ENCODE data around the gene DNAJC4. TPM values are rescaled to one million over a fixed set of nuclear protein-coding genes. Genes with fewer than 3 reads are reported as not detected.

The DNAJC4 gene
- total and polyA plus RNA-seq, 2 donors, result 10.7 to 57.6 TPM

- DNase-seq (ENCODE audit: extremely low spot score), result no peak
- 84% methylated on average over 15 of the region's 15 CpGs for WGBS
- Histone ChIP-seq H3K4me1 (ENCODE audit: insufficient read depth) (no peaks in the 10 kb centered on the region), H3K4me3 (ENCODE audit: low read depth, low read length) (no peak overlapping the region), H3K36me3 (ENCODE audit: insufficient read depth) (peaks cover 3% of the 10 kb centered on the region), H3K27ac (ENCODE audit: low read depth) (no peak overlapping the region)
Measured at GRCh38 chr11:64256300-64256699, 26.0 kb downstream of the DNAJC4 start.

- 92% methylated on average over 24 of the region's 24 CpGs for WGBS
- Histone ChIP-seq H3K36me3 (ENCODE audit: insufficient read depth) (peaks cover 7% of the 10 kb centered on the region), H3K4me1 (ENCODE audit: insufficient read depth) (no peaks in the 10 kb centered on the region)
Measured at GRCh38 chr11:64258356-64258755, 28.0 kb downstream of the DNAJC4 start.

GRCh38 chr11:64258946-64259532, 28.7 kb downstream of the DNAJC4 start:
- Histone ChIP-seq H3K4me3 (ENCODE audit: low read depth, low read length) (no peak overlapping the region), H3K36me3 (ENCODE audit: insufficient read depth) (peaks cover 7% of the 10 kb centered on the region)
- 92% methylated on average over 32 of the region's 32 CpGs for WGBS

More at GRCh38 chr11:64258356-64258755, 28.0 kb downstream of the DNAJC4 start:
- H3K27ac ChIP-seq (ENCODE audit: low read depth), result no peak overlapping the region
- no peak overlapping the region for H3K4me3 ChIP-seq (ENCODE audit: low read depth, low read length)
- DNase-seq (ENCODE audit: extremely low spot score), result no peak

GRCh38 chr11:64259533-64260067, 29.3 kb downstream of the DNAJC4 start:
- Histone ChIP-seq H3K27ac (ENCODE audit: low read depth) (no peak overlapping the region), H3K4me1 (ENCODE audit: insufficient read depth) (no peaks in the 10 kb centered on the region), H3K36me3 (ENCODE audit: insufficient read depth) (peaks cover 7% of the 10 kb centered on the region), H3K4me3 (ENCODE audit: low read depth, low read length) (no peak overlapping the region)
- 86% methylated on average over 4 of the region's 4 CpGs for WGBS
- no peak for DNase-seq (ENCODE audit: extremely low spot score)

More at GRCh38 chr11:64258946-64259532, 28.7 kb downstream of the DNAJC4 start:
- no peak for DNase-seq (ENCODE audit: extremely low spot score)
- H3K27ac ChIP-seq (ENCODE audit: low read depth), result no peak overlapping the region
- no peaks in the 10 kb centered on the region for H3K4me1 ChIP-seq (ENCODE audit: insufficient read depth)

GRCh38 chr11:64260147-64260708, 29.9 kb downstream of the DNAJC4 start:
- WGBS, result 96% methylated on average over 6 of the region's 6 CpGs
- Histone ChIP-seq H3K4me3 (ENCODE audit: low read depth, low read length) (no peak overlapping the region), H3K27ac (ENCODE audit: low read depth) (no peak overlapping the region), H3K36me3 (ENCODE audit: insufficient read depth) (peaks cover 7% of the 10 kb centered on the region), H3K4me1 (ENCODE audit: insufficient read depth) (no peaks in the 10 kb centered on the region)
- DNase-seq (ENCODE audit: extremely low spot score), result no peak

GRCh38 chr11:64261556-64262080, 31.3 kb downstream of the DNAJC4 start:
- H3K27ac ChIP-seq (ENCODE audit: low read depth), result no peak overlapping the region
- H3K4me1 ChIP-seq (ENCODE audit: insufficient read depth), result no peaks in the 10 kb centered on the region
- no peak overlapping the region for H3K4me3 ChIP-seq (ENCODE audit: low read depth, low read length)
- no peak for DNase-seq (ENCODE audit: extremely low spot score)
- H3K36me3 ChIP-seq (ENCODE audit: insufficient read depth), result peaks cover 7% of the 10 kb centered on the region
- 92% methylated on average over 18 of the region's 18 CpGs for WGBS

GRCh38 chr11:64262271-64263002, 32.1 kb downstream of the DNAJC4 start:
- DNase-seq (ENCODE audit: extremely low spot score), result no peak
- 93% methylated on average over 42 of the region's 42 CpGs for WGBS
- Histone ChIP-seq H3K36me3 (ENCODE audit: insufficient read depth) (peaks cover 7% of the 10 kb centered on the region), H3K4me1 (ENCODE audit: insufficient read depth) (no peaks in the 10 kb centered on the region), H3K4me3 (ENCODE audit: low read depth, low read length) (no peak overlapping the region), H3K27ac (ENCODE audit: low read depth) (no peak overlapping the region)

- peaks cover 7% of the 10 kb centered on the region for H3K36me3 ChIP-seq (ENCODE audit: insufficient read depth)
- no peaks in the 10 kb centered on the region for H3K4me1 ChIP-seq (ENCODE audit: insufficient read depth)
- no peak overlapping the region for H3K27ac ChIP-seq (ENCODE audit: low read depth)
- 75% methylated on average over 29 of the region's 29 CpGs for WGBS
- DNase-seq (ENCODE audit: extremely low spot score), result no peak
- no peak overlapping the region for H3K4me3 ChIP-seq (ENCODE audit: low read depth, low read length)
Measured at GRCh38 chr11:64263021-64263946, 32.9 kb downstream of the DNAJC4 start.

GRCh38 chr11:64263947-64264317, 33.6 kb downstream of the DNAJC4 start:
- Histone ChIP-seq H3K4me3 (ENCODE audit: low read depth, low read length) (no peak overlapping the region), H3K27ac (ENCODE audit: low read depth) (no peak overlapping the region), H3K36me3 (ENCODE audit: insufficient read depth) (peaks cover 6% of the 10 kb centered on the region), H3K4me1 (ENCODE audit: insufficient read depth) (no peaks in the 10 kb centered on the region)
- DNase-seq (ENCODE audit: extremely low spot score), result no peak
- 87% methylated on average over 8 of the region's 8 CpGs for WGBS

- H3K4me1 ChIP-seq (ENCODE audit: insufficient read depth), result no peaks in the 10 kb centered on the region
- no peak overlapping the region for H3K4me3 ChIP-seq (ENCODE audit: low read depth, low read length)
- H3K36me3 ChIP-seq (ENCODE audit: insufficient read depth), result peaks cover 5% of the 10 kb centered on the region
- no peak overlapping the region for H3K27ac ChIP-seq (ENCODE audit: low read depth)
- WGBS, result 81% methylated on average over 10 of the region's 10 CpGs
- DNase-seq (ENCODE audit: extremely low spot score), result no peak
Measured at GRCh38 chr11:64264371-64264852, 34.1 kb downstream of the DNAJC4 start.

- DNase-seq (ENCODE audit: extremely low spot score), result no peak
- peaks cover 4% of the 10 kb centered on the region for H3K36me3 ChIP-seq (ENCODE audit: insufficient read depth)
- 92% methylated on average over 35 of the region's 35 CpGs for WGBS
Measured at GRCh38 chr11:64265176-64266160, 35.1 kb downstream of the DNAJC4 start.

GRCh38 chr11:64266339-64266738, 36.0 kb downstream of the DNAJC4 start:
- peaks cover 4% of the 10 kb centered on the region for H3K36me3 ChIP-seq (ENCODE audit: insufficient read depth)
- DNase-seq (ENCODE audit: extremely low spot score), result no peak
- 87% methylated on average over 15 of the region's 15 CpGs for WGBS

More at GRCh38 chr11:64265176-64266160, 35.1 kb downstream of the DNAJC4 start:
- no peak overlapping the region for H3K4me3 ChIP-seq (ENCODE audit: low read depth, low read length)
- H3K27ac ChIP-seq (ENCODE audit: low read depth), result no peak overlapping the region
- no peaks in the 10 kb centered on the region for H3K4me1 ChIP-seq (ENCODE audit: insufficient read depth)

More at GRCh38 chr11:64266339-64266738, 36.0 kb downstream of the DNAJC4 start:
- H3K27ac ChIP-seq (ENCODE audit: low read depth), result no peak overlapping the region
- no peak overlapping the region for H3K4me3 ChIP-seq (ENCODE audit: low read depth, low read length)
- no peaks in the 10 kb centered on the region for H3K4me1 ChIP-seq (ENCODE audit: insufficient read depth)
